Peyer's patch (tissue), 4 donors: ENCODE data around the gene UBE2M. TPM values are rescaled to one million over a fixed set of nuclear protein-coding genes. Genes with fewer than 3 reads are reported as not detected.

ENCODE experiments used
- DNase-seq, 3 donors: peaks; one replicate each; pipeline ENCODE4 v3.0.0-alpha.2; 2017 to 2019
- H3K27ac ChIP-seq, 4 donors: fragments of 200-600 bp; sonication (generic); one replicate each; pipeline ENCODE4 v1.5.1; 2016 to 2019
- H3K27me3 ChIP-seq, 2 donors: fragments of 200-600 bp; sonication (generic); one replicate each; pipeline ENCODE4 v1.5.1; 2019
- H3K36me3 ChIP-seq, 3 donors: fragments of 200-600 bp; sonication (generic); one replicate each; pipeline ENCODE4 v1.5.1; 2016 to 2019
- H3K4me1 ChIP-seq, 4 donors: fragments of 200-600 bp; sonication (generic); one replicate each; pipeline ENCODE4 v1.5.1; 2016 to 2019
- H3K4me3 ChIP-seq, 4 donors: fragments of 200-600 bp; sonication (generic); 1 replicate in 3 of 4; 2 replicates in 1 of 4; pipeline ENCODE4 v1.5.1; 2016 to 2019; ENCODE audit warnings: mild to moderate bottlenecking in 1 of 4
- H3K9me3 ChIP-seq, 4 donors: fragments of 200-600 bp; sonication (generic); one replicate each; pipeline ENCODE4 v1.5.1; 2016 to 2019; ENCODE audit warnings: mild to moderate bottlenecking in 1 of 4
- POLR2A ChIP-seq, 2 donors: fragments of 450-650 bp; IDR thresholded peaks; one replicate each; pipeline ENCODE4 v1.5.1; 2017; ENCODE audit warnings: antibody characterized with exemption in 2 of 2, mild to moderate bottlenecking in 2 of 2, moderate library complexity in 2 of 2
- total RNA-seq, 4 donors: library from RNA; depleted of rRNA; stranded (reverse); fragments of >200 nt; gene quantifications; one replicate each; pipeline ENCODE4 v1.1.0, GENCODE V29; 2016
- TF ChIP-seq, protein P1 (sequence below), 6 experiments: fragments of 450-650 bp in 4 of 6; fragments of 200-600 bp in 2 of 6; sonication (generic) in 1 of 6; IDR thresholded peaks; one replicate each; pipeline ENCODE4 v1.5.1; 2017 to 2019; ENCODE audit warnings: antibody characterized with exemption in 6 of 6, mild to moderate bottlenecking in 3 of 6, moderate library complexity in 1 of 6

The UBE2M gene
- total RNA-seq, 4 donors from 2014 or later: 10.2 to 37.1 (median 18.5) TPM

DNA sequence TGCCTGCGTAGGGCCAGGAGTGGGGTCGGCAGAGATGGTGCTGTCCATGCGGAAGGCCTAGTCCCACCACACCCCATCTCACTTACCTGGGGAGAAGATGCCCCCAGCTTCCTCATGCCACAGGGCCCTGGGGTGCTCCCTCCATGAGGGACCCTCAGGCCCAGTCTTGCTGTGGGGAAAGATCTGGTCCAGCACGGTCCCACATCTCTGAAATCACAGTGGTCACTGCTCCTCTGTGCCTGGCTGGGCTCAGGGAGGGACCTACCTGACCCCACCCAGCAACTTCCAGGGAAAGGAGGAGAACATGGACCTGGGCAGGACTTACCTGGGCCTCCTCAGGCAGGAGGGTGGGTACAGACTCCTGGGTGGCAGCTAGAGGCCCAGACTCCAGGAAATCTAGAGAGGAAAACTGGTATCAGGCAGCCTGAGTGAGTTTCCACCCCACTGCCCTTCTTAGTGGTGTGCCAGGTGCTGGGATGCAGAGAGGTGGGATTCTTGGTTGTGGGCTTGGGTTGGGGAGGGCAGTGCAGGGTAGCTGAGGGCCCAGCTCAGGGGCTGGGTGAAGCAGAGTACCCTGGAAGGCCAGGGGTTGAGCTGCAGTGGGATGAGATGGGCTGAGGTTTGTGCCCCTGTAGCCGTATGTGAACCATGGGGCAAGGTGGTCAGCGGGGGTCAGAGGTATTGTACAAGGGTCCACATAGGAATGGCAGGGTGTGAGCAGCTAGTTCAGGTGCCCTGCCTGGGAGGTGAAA lies 11.0 kb upstream of the UBE2M start:
- Histone ChIP-seq H3K36me3 (peaks cover 0 to 23% (median 0%) of the 10 kb centered on the region in 3 donors), H3K4me1 (peaks cover 0 to 12% (median 5%) of the 10 kb centered on the region in 4 donors), H3K27me3 (no peaks in the 10 kb centered on the region), H3K27ac (no peak overlapping the region), H3K4me3 (no peak overlapping the region), H3K9me3 (no peaks in the 10 kb centered on the region)
- TF ChIP-seq POLR2A (IDR thresholded peaks at IDR 0.05): no peak
- TF ChIP-seq, protein P1, sequence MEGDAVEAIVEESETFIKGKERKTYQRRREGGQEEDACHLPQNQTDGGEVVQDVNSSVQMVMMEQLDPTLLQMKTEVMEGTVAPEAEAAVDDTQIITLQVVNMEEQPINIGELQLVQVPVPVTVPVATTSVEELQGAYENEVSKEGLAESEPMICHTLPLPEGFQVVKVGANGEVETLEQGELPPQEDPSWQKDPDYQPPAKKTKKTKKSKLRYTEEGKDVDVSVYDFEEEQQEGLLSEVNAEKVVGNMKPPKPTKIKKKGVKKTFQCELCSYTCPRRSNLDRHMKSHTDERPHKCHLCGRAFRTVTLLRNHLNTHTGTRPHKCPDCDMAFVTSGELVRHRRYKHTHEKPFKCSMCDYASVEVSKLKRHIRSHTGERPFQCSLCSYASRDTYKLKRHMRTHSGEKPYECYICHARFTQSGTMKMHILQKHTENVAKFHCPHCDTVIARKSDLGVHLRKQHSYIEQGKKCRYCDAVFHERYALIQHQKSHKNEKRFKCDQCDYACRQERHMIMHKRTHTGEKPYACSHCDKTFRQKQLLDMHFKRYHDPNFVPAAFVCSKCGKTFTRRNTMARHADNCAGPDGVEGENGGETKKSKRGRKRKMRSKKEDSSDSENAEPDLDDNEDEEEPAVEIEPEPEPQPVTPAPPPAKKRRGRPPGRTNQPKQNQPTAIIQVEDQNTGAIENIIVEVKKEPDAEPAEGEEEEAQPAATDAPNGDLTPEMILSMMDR (IDR thresholded peaks at IDR 0.05): no peak
- peak; percentile 10 to 40 (median 25) for DNase-seq

- peak; percentile 2 to 36 (median 12) for DNase-seq
- Histone ChIP-seq H3K4me3 (no peak overlapping the region), H3K36me3 (peaks cover 0 to 23% (median 0%) of the 10 kb centered on the region in 3 donors), H3K4me1 (peaks cover 0 to 9% (median 3%) of the 10 kb centered on the region in 4 donors), H3K27ac (no peak overlapping the region), H3K27me3 (no peaks in the 10 kb centered on the region), H3K9me3 (no peaks in the 10 kb centered on the region)
- TF ChIP-seq POLR2A (IDR thresholded peaks at IDR 0.05): no peak
- TF ChIP-seq, protein P1 (IDR thresholded peaks at IDR 0.05): no peak
These were observed 10.2 kb upstream of the UBE2M start for GRCh38 chr19:58568453-58569130.

DNA sequence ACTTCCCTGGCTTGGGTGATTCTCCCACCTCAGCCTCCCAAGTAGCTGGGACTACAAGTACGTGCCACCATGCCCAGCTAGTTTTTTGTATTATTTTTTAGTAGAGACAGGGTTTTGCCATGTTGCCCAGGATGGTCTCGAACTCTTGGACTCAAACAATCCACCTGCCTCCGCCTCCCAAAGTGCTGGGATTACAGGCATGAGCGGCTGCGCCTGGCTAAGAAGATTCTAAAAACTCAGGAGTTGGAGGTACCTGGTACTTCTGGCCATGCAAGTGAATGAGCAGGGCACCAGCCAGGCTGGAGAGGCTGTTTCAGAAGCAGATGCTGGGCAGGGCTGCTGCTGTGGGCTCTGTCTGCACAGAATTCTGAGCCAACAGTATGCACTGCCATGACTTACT lies 8.6 kb upstream of the UBE2M start:
- no peak overlapping the region for H3K4me3 ChIP-seq
- H3K4me1 ChIP-seq: peaks cover 4 to 20% (median 13%) of the 10 kb centered on the region in 4 donors
- DNase-seq: peak in 2 of 3 donors; percentile 24 to 29
- no peaks in the 10 kb centered on the region for H3K9me3 ChIP-seq
- TF ChIP-seq POLR2A (IDR thresholded peaks at IDR 0.05): no peak
- TF ChIP-seq, protein P1 (IDR thresholded peaks at IDR 0.05): no peak
- no peak overlapping the region for H3K27ac ChIP-seq
- no peaks in the 10 kb centered on the region for H3K27me3 ChIP-seq
- peaks cover 0 to 23% (median 0%) of the 10 kb centered on the region in 3 donors for H3K36me3 ChIP-seq

- Histone ChIP-seq H3K36me3 (peaks cover 0 to 2% (median 0%) of the 10 kb centered on the region in 3 donors), H3K27ac (no peak overlapping the region), H3K4me1 (peaks cover 4 to 35% (median 23%) of the 10 kb centered on the region in 4 donors), H3K9me3 (no peaks in the 10 kb centered on the region), H3K4me3 (no peak overlapping the region), H3K27me3 (no peaks in the 10 kb centered on the region)
- no peak for TF ChIP-seq POLR2A (IDR thresholded peaks at IDR 0.05)
- DNase-seq: peak in 1 of 3 donors; percentile 41
These were observed 5.4 kb upstream of the UBE2M start for GRCh38 chr19:58563823-58564222.

DNA sequence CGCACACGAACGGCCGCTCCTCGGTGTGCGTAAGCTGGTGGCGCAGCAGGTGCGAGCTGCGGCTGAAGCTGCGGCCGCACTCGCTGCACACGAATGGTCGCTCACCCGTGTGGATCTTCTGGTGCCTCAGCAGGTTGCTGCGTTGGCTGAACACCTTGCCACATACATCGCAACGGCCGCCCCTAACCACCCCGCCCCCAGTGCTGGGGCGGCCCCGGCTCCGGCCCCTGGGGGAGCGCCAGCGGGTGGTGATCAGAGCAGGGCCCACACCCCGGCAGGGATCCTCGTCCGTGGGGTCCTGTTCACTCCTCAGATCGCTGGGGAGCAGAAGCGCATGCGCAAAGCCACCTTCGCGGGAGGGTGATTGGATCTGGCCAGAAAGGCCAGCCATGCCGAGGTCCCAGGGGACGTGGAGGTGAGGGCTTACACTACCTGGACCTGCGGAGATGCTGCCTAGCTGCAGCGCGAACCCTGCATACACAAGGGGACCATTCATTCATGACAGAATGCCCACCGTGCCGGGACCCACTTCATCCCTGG lies 4.7 kb upstream of the UBE2M start:
- no peaks in the 10 kb centered on the region for H3K9me3 ChIP-seq
- TF ChIP-seq POLR2A (IDR thresholded peaks at IDR 0.05): no peak
- TF ChIP-seq, protein P1 (IDR thresholded peaks at IDR 0.05): no peak
- peak in 1 of 3 donors; percentile 60 for DNase-seq
- no peaks in the 10 kb centered on the region for H3K36me3 ChIP-seq
- peak overlapping the region; percentile 40 to 54 (median 51) for H3K4me3 ChIP-seq
- no peaks in the 10 kb centered on the region for H3K27me3 ChIP-seq
- H3K4me1 ChIP-seq: peaks cover 4 to 35% (median 23%) of the 10 kb centered on the region in 4 donors
- H3K27ac ChIP-seq: peak overlapping the region; percentile 2 to 72 (median 34)
